ENCODE results near the gene PLCL2.

GRCh38 chr3:16841904-16842271, 42.9 kb upstream of the PLCL2 start:
- TF ChIP-seq, protein P1, sequence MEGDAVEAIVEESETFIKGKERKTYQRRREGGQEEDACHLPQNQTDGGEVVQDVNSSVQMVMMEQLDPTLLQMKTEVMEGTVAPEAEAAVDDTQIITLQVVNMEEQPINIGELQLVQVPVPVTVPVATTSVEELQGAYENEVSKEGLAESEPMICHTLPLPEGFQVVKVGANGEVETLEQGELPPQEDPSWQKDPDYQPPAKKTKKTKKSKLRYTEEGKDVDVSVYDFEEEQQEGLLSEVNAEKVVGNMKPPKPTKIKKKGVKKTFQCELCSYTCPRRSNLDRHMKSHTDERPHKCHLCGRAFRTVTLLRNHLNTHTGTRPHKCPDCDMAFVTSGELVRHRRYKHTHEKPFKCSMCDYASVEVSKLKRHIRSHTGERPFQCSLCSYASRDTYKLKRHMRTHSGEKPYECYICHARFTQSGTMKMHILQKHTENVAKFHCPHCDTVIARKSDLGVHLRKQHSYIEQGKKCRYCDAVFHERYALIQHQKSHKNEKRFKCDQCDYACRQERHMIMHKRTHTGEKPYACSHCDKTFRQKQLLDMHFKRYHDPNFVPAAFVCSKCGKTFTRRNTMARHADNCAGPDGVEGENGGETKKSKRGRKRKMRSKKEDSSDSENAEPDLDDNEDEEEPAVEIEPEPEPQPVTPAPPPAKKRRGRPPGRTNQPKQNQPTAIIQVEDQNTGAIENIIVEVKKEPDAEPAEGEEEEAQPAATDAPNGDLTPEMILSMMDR (IDR thresholded peaks at IDR 0.05; ENCODE audit: extremely low read depth in 1 of 2, insufficient read depth in 1 of 2, low read depth in 1 of 2, low read length in 2 of 2), result no peak
- TF ChIP-seq MYC (IDR thresholded peaks at IDR 0.05; ENCODE audit: low read depth, low read length), result no peak
- TF ChIP-seq JUN (IDR thresholded peaks at IDR 0.05; ENCODE audit: borderline replicate concordance, insufficient read depth, insufficient read length, low read depth), result no peak
- no peak for TF ChIP-seq GATA2 (IDR thresholded peaks at IDR 0.05; ENCODE audit: insufficient read depth, insufficient read length, low read depth, low read length)
- no peak for TF ChIP-seq POLR2A (IDR thresholded peaks at IDR 0.05; ENCODE audit: low read depth, low read length)
- TF ChIP-seq EZH2 (IDR thresholded peaks at IDR 0.05; ENCODE audit: borderline replicate concordance, low read depth, low read length, severe bottlenecking), result no peak
- TF ChIP-seq, protein P2, sequence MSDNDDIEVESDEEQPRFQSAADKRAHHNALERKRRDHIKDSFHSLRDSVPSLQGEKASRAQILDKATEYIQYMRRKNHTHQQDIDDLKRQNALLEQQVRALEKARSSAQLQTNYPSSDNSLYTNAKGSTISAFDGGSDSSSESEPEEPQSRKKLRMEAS (IDR thresholded peaks at IDR 0.05; ENCODE audit: insufficient read depth, insufficient read length), result no peak
- no peak for TF ChIP-seq POLR2AphosphoS5 (IDR thresholded peaks at IDR 0.05; ENCODE audit: insufficient read depth, low read depth, low read length)
